H9 (cell line): ENCODE measurements around the gene MTMR3. TPM values are rescaled to one million over a fixed set of nuclear protein-coding genes. Genes with fewer than 3 reads are reported as not detected.
A peak's percentile ranks its signal among the peaks of the same experiment; 100 is the strongest.

ENCODE experiments used
- DNase-seq: peaks from one replicate; pipeline ENCODE4 v3.0.0-alpha.2; 2017
- H2AFZ ChIP-seq: one replicate; pipeline ENCODE4 v1.6.1; 2013; ENCODE audit warnings: mild to moderate bottlenecking, low read length, control low read depth, moderate library complexity
- H2AK5ac ChIP-seq: 2 replicates; pipeline ENCODE4 v1.6.1; 2013; ENCODE audit warnings: low read length, control low read depth, mixed read lengths; ENCODE audit not compliant: insufficient read length
- H2BK120ac ChIP-seq: one replicate; pipeline ENCODE4 v1.6.1; 2013; ENCODE audit warnings: low read depth, mild to moderate bottlenecking, low read length, control low read depth, inconsistent platforms; ENCODE audit not compliant: poor library complexity, severe bottlenecking
- H2BK12ac ChIP-seq: 2 replicates; pipeline ENCODE4 v1.6.1; 2013; ENCODE audit warnings: low read length, control low read depth, mixed read lengths, low read depth; ENCODE audit not compliant: insufficient read length
- H2BK15ac ChIP-seq: 2 replicates; pipeline ENCODE4 v1.6.1; 2013; ENCODE audit warnings: low read depth, low read length, control low read depth
- H2BK20ac ChIP-seq: one replicate; pipeline ENCODE4 v1.6.1; 2013; ENCODE audit warnings: low read depth, mild to moderate bottlenecking, low read length, control low read depth, inconsistent platforms; ENCODE audit not compliant: poor library complexity, severe bottlenecking
- H2BK5ac ChIP-seq: 2 replicates; pipeline ENCODE4 v1.6.1; 2013; ENCODE audit warnings: low read length, control low read depth, mixed read lengths; ENCODE audit not compliant: insufficient read length
- H3K14ac ChIP-seq: 2 replicates; pipeline ENCODE4 v1.6.1; 2013; ENCODE audit warnings: low read length, control low read depth; ENCODE audit not compliant: insufficient read depth
- H3K18ac ChIP-seq: 2 replicates; pipeline ENCODE4 v1.6.1; 2013; ENCODE audit warnings: low read depth, mild to moderate bottlenecking, mixed read lengths, low read length, control low read depth; ENCODE audit not compliant: insufficient read length
- H3K23ac ChIP-seq: 2 replicates; pipeline ENCODE4 v1.6.1; 2013; ENCODE audit warnings: low read length, control low read depth, mixed read lengths, low read depth; ENCODE audit not compliant: insufficient read length
- H3K23me2 ChIP-seq: 2 replicates; pipeline ENCODE4 v1.6.1; 2013; ENCODE audit warnings: low read depth, mild to moderate bottlenecking, mixed read lengths, low read length, control low read depth; ENCODE audit not compliant: insufficient read length, poor library complexity, severe bottlenecking
- H3K27ac ChIP-seq: 2 replicates; pipeline ENCODE4 v1.5.1; 2013; ENCODE audit warnings: low read length, control low read depth, mixed read lengths, low read depth; ENCODE audit not compliant: insufficient read length
- H3K27me3 ChIP-seq: 2 replicates; pipeline ENCODE4 v1.6.1; 2013; ENCODE audit warnings: low read length, control low read depth, inconsistent platforms; ENCODE audit not compliant: insufficient read depth
- H3K4ac ChIP-seq: 2 replicates; pipeline ENCODE4 v1.6.1; 2013; ENCODE audit warnings: low read depth, mild to moderate bottlenecking, control low read depth, inconsistent platforms, low read length, moderate library complexity
- H3K4me1 ChIP-seq: 2 replicates; pipeline ENCODE4 v1.6.1; 2013; ENCODE audit warnings: low read length, control low read depth, inconsistent platforms; ENCODE audit not compliant: insufficient read depth
- H3K4me2 ChIP-seq: 2 replicates; pipeline ENCODE4 v1.6.1; 2013; ENCODE audit warnings: low read length, control low read depth, mixed read lengths; ENCODE audit not compliant: insufficient read length, insufficient read depth
- H3K56ac ChIP-seq: 2 replicates; pipeline ENCODE4 v1.6.1; 2013; ENCODE audit warnings: low read depth, mild to moderate bottlenecking, mixed read lengths, low read length, control low read depth; ENCODE audit not compliant: insufficient read length
- H3K79me1 ChIP-seq: 2 replicates; pipeline ENCODE4 v1.6.1; 2013; ENCODE audit warnings: low read depth, mild to moderate bottlenecking, moderate library complexity, low read length, control low read depth, inconsistent platforms; ENCODE audit not compliant: insufficient read depth, poor library complexity, severe bottlenecking
- H3K79me2 ChIP-seq: 2 replicates; pipeline ENCODE4 v1.6.1; 2013; ENCODE audit warnings: low read length, control low read depth, inconsistent platforms; ENCODE audit not compliant: insufficient read depth
- H3K9ac ChIP-seq: 2 replicates; pipeline ENCODE4 v1.6.1; 2013; ENCODE audit warnings: low read length, control low read depth, mixed read lengths; ENCODE audit not compliant: insufficient read length; ENCODE audit errors: extremely low read depth
- H3K9me3 ChIP-seq: one replicate; pipeline ENCODE4 v1.6.1; 2013; ENCODE audit warnings: low read depth, low read length, inconsistent platforms; ENCODE audit not compliant: control insufficient read depth
- H3T11ph ChIP-seq: one replicate; pipeline ENCODE4 v1.6.1; 2013; ENCODE audit warnings: mild to moderate bottlenecking, low read length, control low read depth, inconsistent platforms
- H4K20me1 ChIP-seq: one replicate; pipeline ENCODE4 v1.6.1; 2013; ENCODE audit not compliant: control insufficient read depth, insufficient read length, insufficient read depth
- H4K5ac ChIP-seq: 2 replicates; pipeline ENCODE4 v1.6.1; 2013; ENCODE audit warnings: low read depth, mild to moderate bottlenecking, mixed read lengths, low read length, control low read depth; ENCODE audit not compliant: insufficient read length
- H4K8ac ChIP-seq: replicated peaks from 2 replicates; pipeline ENCODE4 v1.6.1; 2013; ENCODE audit warnings: low read length, control low read depth, mixed read lengths, low read depth; ENCODE audit not compliant: insufficient read length
- H4K91ac ChIP-seq: 2 replicates; pipeline ENCODE4 v1.6.1; 2013; ENCODE audit warnings: low read depth, mild to moderate bottlenecking, moderate library complexity, mixed read lengths, low read length, control low read depth; ENCODE audit not compliant: insufficient read length
- H3K27ac Mint-ChIP-seq, 3 experiments: 2 replicates in 2 of 3; 3 replicates in 1 of 3; pipeline ENCODE4 v1.8.0; 2020 to 2021; ENCODE audit warnings: mixed read lengths in 3 of 3, mild to moderate bottlenecking in 1 of 3, moderate library complexity in 1 of 3
- H3K27me3 Mint-ChIP-seq: 2 replicates; pipeline ENCODE4 v1.8.0; 2021; ENCODE audit warnings: low read depth, mild to moderate bottlenecking, moderate library complexity, mixed read lengths
- H3K36me3 Mint-ChIP-seq, 3 experiments: 2 replicates in 2 of 3; 3 replicates in 1 of 3; pipeline ENCODE4 v1.8.0; 2020 to 2021; ENCODE audit warnings: low read depth in 3 of 3, mixed read lengths in 3 of 3; ENCODE audit not compliant: insufficient read depth in 1 of 3
- H3K4me1 Mint-ChIP-seq, 2 experiments: 2 replicates each; pipeline ENCODE4 v1.8.0; 2020; ENCODE audit warnings: mixed read lengths in 2 of 2
- H3K4me3 Mint-ChIP-seq, 2 experiments: 2 replicates in 1 of 2; 3 replicates in 1 of 2; pipeline ENCODE4 v1.8.0; 2020 to 2021; ENCODE audit warnings: mild to moderate bottlenecking in 2 of 2, mixed read lengths in 2 of 2, moderate library complexity in 1 of 2
- H3K9me3 Mint-ChIP-seq, 2 experiments: 2 replicates in 1 of 2; 3 replicates in 1 of 2; pipeline ENCODE4 v1.8.0; 2020; ENCODE audit warnings: mild to moderate bottlenecking in 2 of 2, mixed read lengths in 2 of 2, moderate library complexity in 1 of 2
- WGBS: extraction: QIAGEN DNeasy Blood & Tissue Kit; methylation state at CpG from one replicate; pipeline ENCODE4 v1.1.7; 2013; ENCODE audit warnings: missing lambda C conversion rate, low lambda C conversion rate, mixed read lengths; ENCODE audit not compliant: insufficient read length; ENCODE audit errors: extremely low coverage; 5-methylcytosine and 5-hydroxymethylcytosine counted together
- total RNA-seq: library from RNA; stranded (reverse); gene quantifications from 2 replicates; pipeline ENCODE4 v1.2.1, GENCODE V29; 2021
- TF ChIP-seq, protein P1 (sequence below): fragments of 200-600 bp; sonication (generic); conservative IDR thresholded peaks from 3 replicates; pipeline ENCODE4 v1.8.0; 2021; ENCODE audit warnings: antibody characterized with exemption, mild to moderate bottlenecking

MTMR3 gene
- total RNA-seq, 1 experiment from 2014 or later = 19.8 TPM

DNA sequence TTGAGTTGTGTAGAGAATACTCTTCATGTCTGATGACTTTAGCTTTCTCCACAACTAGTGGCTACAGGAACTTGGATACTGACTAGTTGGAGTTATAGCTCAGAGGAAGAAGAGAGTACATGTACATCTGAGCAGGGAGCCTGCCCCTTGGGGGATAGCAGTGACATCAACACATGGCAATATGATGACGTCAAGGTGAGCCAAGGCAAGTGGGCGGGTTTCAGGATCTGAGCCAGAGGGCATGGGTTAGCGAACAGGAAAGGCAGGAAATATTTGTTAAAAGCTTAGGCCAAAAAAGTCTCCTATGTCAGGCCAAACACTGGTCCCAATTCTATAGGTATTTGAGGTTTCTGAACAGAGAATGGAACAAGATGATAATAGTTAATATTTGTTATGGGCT, 155.2 kb downstream of the MTMR3 start:
- Histone ChIP-seq H3K79me2 (no peaks in the 10 kb centered on the region), H3K4ac (no peak overlapping the region), H3K79me1 (no peaks in the 10 kb centered on the region), H4K8ac (no peak overlapping the region), H3K14ac (no peak overlapping the region), H2AK5ac (no peak overlapping the region), H3K18ac (no peak overlapping the region), H4K91ac (no peak overlapping the region), H4K5ac (no peak overlapping the region), H2AFZ (no peak overlapping the region), H2BK120ac (no peak overlapping the region), H2BK15ac (no peak overlapping the region), H2BK20ac (no peak overlapping the region), H2BK5ac (no peak overlapping the region), H2BK12ac (no peak overlapping the region), H3K27ac (no peak overlapping the region), H3K9me3 (no peaks in the 10 kb centered on the region), H3K27me3 (no peaks in the 10 kb centered on the region), H3K9ac (no peak overlapping the region), H3K56ac (no peak overlapping the region), H3K4me2 (no peak overlapping the region), H3K4me1 (0 out of 2 replicates have a peak, but pooled peaks cover 3% of the 10 kb centered on the region), H3T11ph (no peak overlapping the region), H3K23ac (no peak overlapping the region), H4K20me1 (no peaks in the 10 kb centered on the region), H3K23me2 (no peaks in the 10 kb centered on the region)
- Mint-ChIP-seq H3K27me3 (peaks cover 2% of the 10 kb centered on the region; the same call in 1 of the 2 replicates), H3K4me3 (no peak overlapping the region), H3K9me3 (no peaks in the 10 kb centered on the region), H3K4me1 (peaks cover 13 to 16% of the 10 kb centered on the region in 2 experiments), H3K36me3 (no peaks in the 10 kb centered on the region), H3K27ac (0 out of 7 replicates have a peak overlapping the region, but pooled peaks of 1 of the 3 experiments have one; percentile 9)
- TF ChIP-seq, protein P1, sequence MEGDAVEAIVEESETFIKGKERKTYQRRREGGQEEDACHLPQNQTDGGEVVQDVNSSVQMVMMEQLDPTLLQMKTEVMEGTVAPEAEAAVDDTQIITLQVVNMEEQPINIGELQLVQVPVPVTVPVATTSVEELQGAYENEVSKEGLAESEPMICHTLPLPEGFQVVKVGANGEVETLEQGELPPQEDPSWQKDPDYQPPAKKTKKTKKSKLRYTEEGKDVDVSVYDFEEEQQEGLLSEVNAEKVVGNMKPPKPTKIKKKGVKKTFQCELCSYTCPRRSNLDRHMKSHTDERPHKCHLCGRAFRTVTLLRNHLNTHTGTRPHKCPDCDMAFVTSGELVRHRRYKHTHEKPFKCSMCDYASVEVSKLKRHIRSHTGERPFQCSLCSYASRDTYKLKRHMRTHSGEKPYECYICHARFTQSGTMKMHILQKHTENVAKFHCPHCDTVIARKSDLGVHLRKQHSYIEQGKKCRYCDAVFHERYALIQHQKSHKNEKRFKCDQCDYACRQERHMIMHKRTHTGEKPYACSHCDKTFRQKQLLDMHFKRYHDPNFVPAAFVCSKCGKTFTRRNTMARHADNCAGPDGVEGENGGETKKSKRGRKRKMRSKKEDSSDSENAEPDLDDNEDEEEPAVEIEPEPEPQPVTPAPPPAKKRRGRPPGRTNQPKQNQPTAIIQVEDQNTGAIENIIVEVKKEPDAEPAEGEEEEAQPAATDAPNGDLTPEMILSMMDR = no peak
- no CpG with 5 or more reads among the region's 3 CpGs for WGBS
- DNase-seq = no peak
